MM.1S (cell line): ENCODE data around the gene DNER.

Experiments used
- DNase-seq: peaks from one replicate; pipeline ENCODE4 v3.0.0-alpha.2; 2015
- H2AFZ ChIP-seq: fragments of 300-600 bp; sonication (generic); 2 replicates; pipeline ENCODE4 v1.6.0; 2016; ENCODE audit warnings: antibody characterized with exemption, low read length
- H3F3A ChIP-seq: fragments of 300-600 bp; sonication (generic); 2 replicates; pipeline ENCODE4 v1.6.1; 2016; ENCODE audit warnings: mild to moderate bottlenecking, antibody characterized with exemption, low read length, moderate library complexity, mixed read lengths; ENCODE audit not compliant: insufficient read depth
- H3K27ac ChIP-seq: fragments of 300-600 bp; sonication (generic); 2 replicates; pipeline ENCODE4 v1.5.1; 2016; ENCODE audit warnings: mild to moderate bottlenecking, low read length
- H3K27me3 ChIP-seq: fragments of 300-600 bp; sonication (generic); replicated peaks from 2 replicates; pipeline ENCODE4 v1.6.0; 2016; ENCODE audit warnings: low read length; ENCODE audit not compliant: insufficient read depth
- H3K36me3 ChIP-seq: fragments of 300-600 bp; sonication (generic); replicated peaks from 2 replicates; pipeline ENCODE4 v1.6.1; 2016; ENCODE audit warnings: mild to moderate bottlenecking, low read length, mixed read lengths; ENCODE audit not compliant: insufficient read depth
- H3K4me1 ChIP-seq: fragments of 300-600 bp; sonication (generic); 2 replicates; pipeline ENCODE4 v1.6.1; 2016; ENCODE audit warnings: low read length, mixed read lengths
- H3K4me2 ChIP-seq: fragments of 300-600 bp; sonication (generic); 2 replicates; pipeline ENCODE4 v1.6.0; 2016; ENCODE audit warnings: low read depth, low read length
- H3K4me3 ChIP-seq: fragments of 300-600 bp; sonication (generic); 2 replicates; pipeline ENCODE4 v1.5.1; 2016; ENCODE audit warnings: low read length, mixed read lengths
- H3K79me2 ChIP-seq: fragments of 300-600 bp; sonication (generic); 2 replicates; pipeline ENCODE4 v1.6.1; 2016; ENCODE audit warnings: mixed run types, low read length, mixed read lengths
- H3K9ac ChIP-seq: fragments of 300-600 bp; sonication (generic); 2 replicates; pipeline ENCODE4 v1.6.1; 2016; ENCODE audit warnings: low read length, mixed read lengths
- H3K9me2 ChIP-seq: fragments of 300-600 bp; sonication (generic); replicated peaks from 2 replicates; pipeline ENCODE4 v1.6.1; 2016; ENCODE audit warnings: mild to moderate bottlenecking, low read length, mixed read lengths; ENCODE audit not compliant: insufficient read depth
- H3K9me3 ChIP-seq: fragments of 300-600 bp; sonication (generic); replicated peaks from 2 replicates; pipeline ENCODE4 v1.6.1; 2016; ENCODE audit warnings: mild to moderate bottlenecking, low read length, mixed read lengths; ENCODE audit not compliant: insufficient read depth
- H4K20me1 ChIP-seq: fragments of 300-600 bp; sonication (generic); 2 replicates; pipeline ENCODE4 v1.6.1; 2016; ENCODE audit warnings: mild to moderate bottlenecking, low read length, moderate library complexity, mixed read lengths; ENCODE audit not compliant: insufficient read depth
- EZH2 ChIP-seq: fragments of 300-600 bp; sonication (generic); optimal IDR thresholded peaks from 2 replicates; pipeline ENCODE3; 2017; ENCODE audit warnings: low read depth, mild to moderate bottlenecking, antibody characterized with exemption, low read length, mixed read lengths
- EZH2phosphoT487 ChIP-seq: fragments of 300-600 bp; sonication (generic); IDR thresholded peaks from 2 replicates; pipeline ENCODE4 v1.6.1; 2018; ENCODE audit warnings: antibody characterized with exemption, low read length
- TF ChIP-seq, protein P1 (sequence below): fragments of 300-600 bp; sonication (generic); IDR thresholded peaks from 2 replicates; pipeline ENCODE4 v1.5.1; 2016; ENCODE audit warnings: antibody characterized with exemption, low read length, mixed read lengths

DNER gene

DNA sequence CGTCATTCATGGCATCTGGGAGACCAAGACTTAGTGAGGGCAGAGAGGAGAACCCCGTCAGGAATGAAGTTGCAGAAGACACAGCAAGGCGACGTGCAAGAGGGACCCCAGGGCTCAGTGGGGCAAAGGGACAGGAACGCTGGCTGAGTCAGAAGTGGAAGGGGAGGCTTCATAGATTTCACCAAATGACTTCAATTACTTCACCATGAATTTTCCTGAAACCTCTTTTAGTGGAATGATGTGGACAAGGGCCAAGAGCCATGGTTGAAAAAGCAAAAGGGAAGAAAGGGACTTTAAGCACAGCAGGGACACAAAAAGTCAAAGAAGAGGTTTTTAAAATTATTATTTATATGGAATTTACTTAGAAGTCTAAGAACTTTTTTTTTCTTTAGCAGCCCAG lies 301.7 kb downstream of the DNER start:
- Histone ChIP-seq H2AFZ (no peak overlapping the region), H3F3A (no peaks in the 10 kb centered on the region), H3K27ac (no peak overlapping the region), H3K4me2 (no peak overlapping the region), H3K9me2 (no peaks in the 10 kb centered on the region), H3K79me2 (no peaks in the 10 kb centered on the region), H3K9ac (no peak overlapping the region), H3K4me3 (no peak overlapping the region), H3K27me3 (no peaks in the 10 kb centered on the region), H3K36me3 (no peaks in the 10 kb centered on the region), H4K20me1 (no peaks in the 10 kb centered on the region), H3K9me3 (no peaks in the 10 kb centered on the region), H3K4me1 (no peaks in the 10 kb centered on the region)
- DNase-seq, result no peak
- TF ChIP-seq, protein P1, sequence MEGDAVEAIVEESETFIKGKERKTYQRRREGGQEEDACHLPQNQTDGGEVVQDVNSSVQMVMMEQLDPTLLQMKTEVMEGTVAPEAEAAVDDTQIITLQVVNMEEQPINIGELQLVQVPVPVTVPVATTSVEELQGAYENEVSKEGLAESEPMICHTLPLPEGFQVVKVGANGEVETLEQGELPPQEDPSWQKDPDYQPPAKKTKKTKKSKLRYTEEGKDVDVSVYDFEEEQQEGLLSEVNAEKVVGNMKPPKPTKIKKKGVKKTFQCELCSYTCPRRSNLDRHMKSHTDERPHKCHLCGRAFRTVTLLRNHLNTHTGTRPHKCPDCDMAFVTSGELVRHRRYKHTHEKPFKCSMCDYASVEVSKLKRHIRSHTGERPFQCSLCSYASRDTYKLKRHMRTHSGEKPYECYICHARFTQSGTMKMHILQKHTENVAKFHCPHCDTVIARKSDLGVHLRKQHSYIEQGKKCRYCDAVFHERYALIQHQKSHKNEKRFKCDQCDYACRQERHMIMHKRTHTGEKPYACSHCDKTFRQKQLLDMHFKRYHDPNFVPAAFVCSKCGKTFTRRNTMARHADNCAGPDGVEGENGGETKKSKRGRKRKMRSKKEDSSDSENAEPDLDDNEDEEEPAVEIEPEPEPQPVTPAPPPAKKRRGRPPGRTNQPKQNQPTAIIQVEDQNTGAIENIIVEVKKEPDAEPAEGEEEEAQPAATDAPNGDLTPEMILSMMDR, result no peak
- TF ChIP-seq EZH2 (no peak), EZH2phosphoT487 (no peak)

DNA sequence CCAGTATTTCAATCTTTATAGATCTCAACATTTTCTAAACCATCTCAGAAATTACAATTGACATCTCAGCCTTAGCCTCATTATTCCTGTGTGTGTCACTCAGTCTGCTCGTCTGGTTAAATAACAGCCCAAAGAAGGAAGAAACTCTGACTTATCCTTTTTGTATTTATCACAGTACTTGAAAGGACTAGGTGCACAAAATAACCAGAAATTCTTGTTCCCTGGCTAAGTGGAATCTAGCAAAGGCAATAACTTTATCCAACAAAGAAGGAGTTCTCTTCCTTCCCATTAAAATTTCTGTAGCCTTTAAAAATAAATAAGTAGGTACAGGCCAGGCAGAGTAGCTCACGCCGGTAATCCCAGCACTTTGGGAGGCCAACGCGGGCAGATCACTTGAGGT lies 303.4 kb downstream of the DNER start:
- Histone ChIP-seq H3K27ac (no peak overlapping the region), H3K36me3 (no peaks in the 10 kb centered on the region), H3K9ac (no peak overlapping the region), H3K79me2 (no peaks in the 10 kb centered on the region), H3F3A (no peaks in the 10 kb centered on the region), H3K9me3 (no peaks in the 10 kb centered on the region), H3K4me1 (no peaks in the 10 kb centered on the region), H3K4me2 (no peak overlapping the region), H4K20me1 (no peaks in the 10 kb centered on the region), H3K4me3 (no peak overlapping the region), H2AFZ (no peak overlapping the region), H3K9me2 (no peaks in the 10 kb centered on the region), H3K27me3 (no peaks in the 10 kb centered on the region)
- TF ChIP-seq, protein P1, result no peak
- TF ChIP-seq EZH2phosphoT487 (no peak), EZH2 (no peak)
- no peak for DNase-seq

DNA sequence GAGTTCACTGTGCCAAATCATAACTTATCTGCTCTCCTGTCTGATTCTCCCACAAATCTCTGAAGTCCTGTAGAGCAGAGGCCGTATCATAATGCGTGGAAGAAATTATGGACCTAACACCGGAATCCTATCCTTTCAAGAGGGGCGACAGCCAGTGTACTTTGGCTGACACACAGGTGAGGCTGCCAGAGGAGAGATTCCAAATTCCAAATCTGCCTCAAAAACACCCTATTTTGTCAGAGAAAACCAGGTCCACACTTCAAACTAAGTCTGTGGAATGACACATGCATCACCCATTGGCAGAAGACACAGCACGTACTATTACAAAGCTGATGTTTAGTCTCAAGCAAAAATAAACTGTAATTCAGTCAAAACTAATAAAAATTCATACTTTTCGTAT lies 304.1 kb downstream of the DNER start:
- Histone ChIP-seq H3K4me3 (no peak overlapping the region), H3K9me2 (no peaks in the 10 kb centered on the region), H4K20me1 (no peaks in the 10 kb centered on the region), H3K9me3 (no peaks in the 10 kb centered on the region), H3K27ac (no peak overlapping the region), H2AFZ (no peak overlapping the region), H3K4me1 (no peaks in the 10 kb centered on the region), H3F3A (no peaks in the 10 kb centered on the region), H3K4me2 (no peak overlapping the region), H3K27me3 (no peaks in the 10 kb centered on the region), H3K9ac (no peak overlapping the region), H3K79me2 (no peaks in the 10 kb centered on the region), H3K36me3 (no peaks in the 10 kb centered on the region)
- TF ChIP-seq, protein P1, result no peak
- no peak for TF ChIP-seq EZH2phosphoT487
- no peak for DNase-seq
